Fibroblast of lung (primary cell): ENCODE data around the gene MYMK.

Experiments used
- EZH2 ChIP-seq: IDR thresholded peaks from 2 replicates; pipeline ENCODE4 v1.5.1; 2012; ENCODE audit warnings: low read length, control low read depth, mild to moderate bottlenecking; ENCODE audit errors: missing control alignments
- TF ChIP-seq, protein P1 (sequence below), 2 donors: IDR thresholded peaks in 1 of 2; conservative IDR thresholded peaks in 1 of 2; 1 replicate in 1 of 2; 2 replicates in 1 of 2; pipeline ENCODE4 v1.5.1; 2011 to 2012; ENCODE audit warnings: low read length in 2 of 2, control low read depth in 1 of 2, inconsistent platforms in 1 of 2, low read depth in 1 of 2, mild to moderate bottlenecking in 1 of 2

DNA sequence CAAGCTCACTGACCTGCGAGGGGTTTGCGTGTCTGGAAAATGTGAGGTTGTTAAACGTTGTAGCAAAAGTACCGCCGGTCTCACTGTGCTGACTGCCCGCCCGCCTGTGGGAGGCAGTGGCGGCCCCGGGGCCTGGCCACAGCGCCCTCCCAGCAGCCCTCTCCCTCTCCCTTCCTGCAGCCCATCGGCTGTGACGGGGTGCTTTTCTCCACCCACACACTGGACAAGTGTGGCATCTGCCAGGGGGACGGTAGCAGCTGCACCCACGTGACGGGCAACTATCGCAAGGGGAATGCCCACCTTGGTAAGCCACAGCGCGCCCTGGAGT is 15.9 kb upstream of the MYMK start:
- TF ChIP-seq, protein P1, sequence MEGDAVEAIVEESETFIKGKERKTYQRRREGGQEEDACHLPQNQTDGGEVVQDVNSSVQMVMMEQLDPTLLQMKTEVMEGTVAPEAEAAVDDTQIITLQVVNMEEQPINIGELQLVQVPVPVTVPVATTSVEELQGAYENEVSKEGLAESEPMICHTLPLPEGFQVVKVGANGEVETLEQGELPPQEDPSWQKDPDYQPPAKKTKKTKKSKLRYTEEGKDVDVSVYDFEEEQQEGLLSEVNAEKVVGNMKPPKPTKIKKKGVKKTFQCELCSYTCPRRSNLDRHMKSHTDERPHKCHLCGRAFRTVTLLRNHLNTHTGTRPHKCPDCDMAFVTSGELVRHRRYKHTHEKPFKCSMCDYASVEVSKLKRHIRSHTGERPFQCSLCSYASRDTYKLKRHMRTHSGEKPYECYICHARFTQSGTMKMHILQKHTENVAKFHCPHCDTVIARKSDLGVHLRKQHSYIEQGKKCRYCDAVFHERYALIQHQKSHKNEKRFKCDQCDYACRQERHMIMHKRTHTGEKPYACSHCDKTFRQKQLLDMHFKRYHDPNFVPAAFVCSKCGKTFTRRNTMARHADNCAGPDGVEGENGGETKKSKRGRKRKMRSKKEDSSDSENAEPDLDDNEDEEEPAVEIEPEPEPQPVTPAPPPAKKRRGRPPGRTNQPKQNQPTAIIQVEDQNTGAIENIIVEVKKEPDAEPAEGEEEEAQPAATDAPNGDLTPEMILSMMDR (conservative IDR thresholded peaks at IDR 0.05 in 1 of 2, IDR thresholded peaks at IDR 0.05 in 1 of 2; ENCODE audit: low read depth in 1 of 2, low read length in 2 of 2): no peak
- no peak for TF ChIP-seq EZH2
